ENCODE measurements around the gene TMEM132C.
A peak's percentile ranks its signal among the peaks of the same experiment; 100 is the strongest.

The TMEM132C gene

GRCh38 chr12:128286970-128287369, 20.0 kb downstream of the TMEM132C start:
- no peak for DNase-seq (ENCODE audit: insufficient read length, low spot score)
- FAIRE-seq, result no peak

GRCh38 chr12:128288357-128288756, 21.4 kb downstream of the TMEM132C start:
- DNase-seq (ENCODE audit: insufficient read length, low spot score) (no peak), FAIRE-seq (no peak)

- FAIRE-seq (peak; percentile 57), DNase-seq (ENCODE audit: insufficient read length, low spot score) (no peak)
Measured at GRCh38 chr12:128288896-128289295, 21.9 kb downstream of the TMEM132C start.

GRCh38 chr12:128290938-128291337, 24.0 kb downstream of the TMEM132C start:
- DNase-seq (ENCODE audit: insufficient read length, low spot score), result no peak
- FAIRE-seq, result no peak

- DNase-seq (ENCODE audit: insufficient read length, low spot score) (no peak), FAIRE-seq (no peak)
Measured at GRCh38 chr12:128298091-128298748, 31.2 kb downstream of the TMEM132C start.

GRCh38 chr12:128305336-128305892, 38.4 kb downstream of the TMEM132C start:
- DNase-seq (ENCODE audit: insufficient read length, low spot score), result no peak
- no peak for FAIRE-seq

- FAIRE-seq (no peak), DNase-seq (ENCODE audit: insufficient read length, low spot score) (no peak)
Measured at GRCh38 chr12:128307791-128308190, 40.8 kb downstream of the TMEM132C start.

- FAIRE-seq, result no peak
- no peak for DNase-seq (ENCODE audit: insufficient read length, low spot score)
Measured at GRCh38 chr12:128312661-128313060, 45.7 kb downstream of the TMEM132C start.

- DNase-seq (ENCODE audit: insufficient read length, low spot score) (no peak), FAIRE-seq (no peak)
Measured at GRCh38 chr12:128313931-128314330, 47.0 kb downstream of the TMEM132C start.

- FAIRE-seq (no peak), DNase-seq (ENCODE audit: insufficient read length, low spot score) (no peak)
Measured at GRCh38 chr12:128314611-128315010, 47.6 kb downstream of the TMEM132C start.

- no peak for FAIRE-seq
- DNase-seq (ENCODE audit: insufficient read length, low spot score), result no peak
Measured at GRCh38 chr12:128316078-128316477, 49.1 kb downstream of the TMEM132C start.

GRCh38 chr12:128316973-128317526, 50.1 kb downstream of the TMEM132C start:
- no peak for DNase-seq (ENCODE audit: insufficient read length, low spot score)
- no peak for FAIRE-seq

GRCh38 chr12:128318341-128318740, 51.4 kb downstream of the TMEM132C start:
- FAIRE-seq (no peak), DNase-seq (ENCODE audit: insufficient read length, low spot score) (no peak)

- FAIRE-seq (no peak), DNase-seq (ENCODE audit: insufficient read length, low spot score) (no peak)
Measured at GRCh38 chr12:128318946-128319345, 52.0 kb downstream of the TMEM132C start.

- DNase-seq (ENCODE audit: insufficient read length, low spot score) (no peak), FAIRE-seq (no peak)
Measured at GRCh38 chr12:128322341-128322740, 55.4 kb downstream of the TMEM132C start.

- DNase-seq (ENCODE audit: insufficient read length, low spot score), result no peak
- FAIRE-seq, result no peak
Measured at GRCh38 chr12:128323145-128323920, 56.4 kb downstream of the TMEM132C start.

- FAIRE-seq, result no peak
- DNase-seq (ENCODE audit: insufficient read length, low spot score), result no peak
Measured at GRCh38 chr12:128325646-128326045, 58.7 kb downstream of the TMEM132C start.

- DNase-seq (ENCODE audit: insufficient read length, low spot score), result no peak
- FAIRE-seq, result no peak
Measured at GRCh38 chr12:128326406-128326805, 59.4 kb downstream of the TMEM132C start.

GRCh38 chr12:128328961-128329360, 62.0 kb downstream of the TMEM132C start:
- FAIRE-seq, result no peak
- no peak for DNase-seq (ENCODE audit: insufficient read length, low spot score)

- DNase-seq (ENCODE audit: insufficient read length, low spot score) (no peak), FAIRE-seq (no peak)
Measured at GRCh38 chr12:128336204-128337070, 69.5 kb downstream of the TMEM132C start.

- DNase-seq (ENCODE audit: insufficient read length, low spot score) (no peak), FAIRE-seq (no peak)
Measured at GRCh38 chr12:128337071-128337345, 70.0 kb downstream of the TMEM132C start.
